Activated gamma-delta T cell treated with Interleukin-2 at 50 U/mL for 16 hours (primary cell): ENCODE measurements around the gene ATP5F1D.

Experiments
- DNase-seq: peaks from one replicate; pipeline ENCODE4 v3.0.0-alpha.2; 2020

ATP5F1D gene

DNA sequence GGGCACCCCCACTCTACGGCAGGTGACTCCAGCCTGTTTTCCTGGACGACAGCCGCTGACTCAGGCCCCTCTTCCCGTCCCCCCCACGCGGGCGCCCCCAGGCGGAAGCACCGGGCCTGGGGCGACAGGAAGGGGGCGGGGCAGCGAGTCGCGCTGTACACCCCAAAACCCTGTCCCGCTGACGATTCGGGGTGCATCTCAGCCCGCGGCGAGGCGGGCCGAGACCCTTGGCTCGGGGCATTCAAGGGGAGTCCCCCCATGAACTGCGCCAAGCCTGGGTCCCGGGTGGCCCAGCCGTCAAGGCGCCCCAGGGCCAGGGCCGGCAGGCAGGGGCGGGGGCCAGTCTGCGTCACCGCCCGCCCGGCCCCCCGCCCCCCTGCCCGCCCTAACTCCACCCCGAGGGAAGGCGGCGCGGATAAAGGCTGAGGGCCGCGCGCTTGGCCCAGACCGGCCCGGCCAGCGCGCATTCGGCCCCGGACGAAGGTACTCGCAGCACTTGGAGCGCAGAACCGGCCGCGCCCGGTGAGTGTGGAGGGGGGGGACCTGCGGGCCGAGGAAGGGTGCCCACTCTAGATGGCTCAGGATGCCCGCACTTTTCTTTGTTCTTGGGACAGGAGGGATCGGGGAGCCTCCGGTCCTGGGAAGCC is 6.7 kb downstream of the ATP5F1D start, which contains the start of gene MIDN:
Gene MIDN (plus strand): TSS at position 445 of the 647 bp plus-strand sequence. CDS start 1,714 bp downstream, outside the sequence.
- peak; percentile 67 for DNase-seq

DNA sequence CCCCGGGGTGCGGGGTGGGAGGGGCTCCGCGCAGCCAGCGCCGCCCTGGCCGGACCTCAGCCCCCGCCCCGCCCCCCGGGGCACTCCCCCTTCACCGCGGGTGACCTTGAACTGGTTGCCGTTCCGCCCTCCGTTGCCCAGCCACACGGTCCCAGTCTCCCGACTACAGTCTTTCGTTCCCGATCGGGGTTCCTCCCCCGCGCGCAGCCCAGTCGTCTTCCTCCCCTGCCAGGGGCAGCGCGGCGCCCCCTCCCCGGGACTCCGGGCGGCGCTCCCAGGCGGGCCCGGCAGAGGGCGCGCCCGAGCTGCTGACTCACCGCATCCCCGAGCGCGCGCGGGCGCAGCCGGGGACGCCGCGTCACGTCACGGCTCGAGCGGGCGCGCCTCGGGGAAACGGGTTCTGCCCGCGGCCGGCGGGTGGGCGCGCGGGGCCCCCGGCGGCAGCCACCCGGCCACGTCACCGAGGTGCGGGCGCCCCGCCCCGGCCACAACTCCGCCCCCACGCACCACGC is 7.3 kb downstream of the ATP5F1D start:
- DNase-seq, result peak; percentile 78

DNA sequence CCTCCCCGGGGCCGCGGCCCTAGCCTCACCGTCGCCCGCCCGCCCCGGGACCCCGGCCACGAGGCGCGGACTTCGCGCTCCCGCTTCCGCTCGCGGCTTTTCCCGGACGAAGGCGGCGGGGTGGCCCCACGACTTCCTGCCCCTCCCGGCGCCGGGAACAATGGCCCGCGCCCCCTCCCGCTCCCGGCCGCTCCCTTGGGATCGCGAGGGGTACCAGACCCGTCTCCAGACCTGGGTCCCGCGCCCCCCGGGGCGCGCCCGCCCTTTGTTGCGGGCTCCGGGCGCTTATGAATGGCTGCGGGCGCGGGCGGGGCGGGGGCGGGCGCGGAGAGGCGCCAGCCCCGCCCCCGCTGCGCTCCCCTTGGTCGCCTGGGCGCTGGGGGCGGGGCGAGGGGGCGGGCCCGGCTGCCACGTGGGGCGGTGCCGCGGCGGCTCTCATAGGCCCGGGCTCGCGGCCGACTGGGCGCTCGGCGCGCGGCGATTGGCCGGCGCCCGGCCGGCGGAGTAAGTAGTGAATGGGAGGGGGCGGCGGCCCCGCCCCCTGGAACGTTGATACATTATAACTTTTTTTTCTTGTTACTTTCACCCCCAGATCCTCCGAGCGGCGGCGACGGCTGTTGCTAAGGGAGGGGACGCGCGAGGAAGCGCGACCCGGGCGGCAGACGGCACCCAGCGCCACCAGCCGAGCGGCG is 7.9 kb downstream of the ATP5F1D start:
- DNase-seq, result peak; percentile 92

DNA sequence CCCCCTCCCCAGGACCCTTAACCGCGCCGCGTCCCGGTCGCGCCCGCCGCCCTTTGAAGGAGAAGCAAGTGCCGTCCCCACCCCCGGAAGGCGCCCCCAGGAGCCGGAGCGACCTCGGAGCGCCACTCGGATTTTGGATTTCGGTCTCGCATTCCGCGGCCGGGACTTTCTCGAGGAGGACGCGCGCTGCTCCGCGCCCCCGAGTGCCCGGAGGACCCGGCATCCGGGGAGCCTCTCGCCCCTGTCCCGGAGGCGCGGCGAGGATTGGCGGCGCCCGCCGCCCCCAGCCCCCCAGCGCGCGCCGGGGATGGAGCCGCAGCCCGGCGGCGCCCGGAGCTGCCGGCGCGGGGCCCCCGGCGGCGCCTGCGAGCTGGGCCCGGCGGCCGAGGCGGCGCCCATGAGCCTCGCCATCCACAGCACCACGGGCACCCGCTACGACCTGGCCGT is 8.5 kb downstream of the ATP5F1D start:
- no peak for DNase-seq

DNA sequence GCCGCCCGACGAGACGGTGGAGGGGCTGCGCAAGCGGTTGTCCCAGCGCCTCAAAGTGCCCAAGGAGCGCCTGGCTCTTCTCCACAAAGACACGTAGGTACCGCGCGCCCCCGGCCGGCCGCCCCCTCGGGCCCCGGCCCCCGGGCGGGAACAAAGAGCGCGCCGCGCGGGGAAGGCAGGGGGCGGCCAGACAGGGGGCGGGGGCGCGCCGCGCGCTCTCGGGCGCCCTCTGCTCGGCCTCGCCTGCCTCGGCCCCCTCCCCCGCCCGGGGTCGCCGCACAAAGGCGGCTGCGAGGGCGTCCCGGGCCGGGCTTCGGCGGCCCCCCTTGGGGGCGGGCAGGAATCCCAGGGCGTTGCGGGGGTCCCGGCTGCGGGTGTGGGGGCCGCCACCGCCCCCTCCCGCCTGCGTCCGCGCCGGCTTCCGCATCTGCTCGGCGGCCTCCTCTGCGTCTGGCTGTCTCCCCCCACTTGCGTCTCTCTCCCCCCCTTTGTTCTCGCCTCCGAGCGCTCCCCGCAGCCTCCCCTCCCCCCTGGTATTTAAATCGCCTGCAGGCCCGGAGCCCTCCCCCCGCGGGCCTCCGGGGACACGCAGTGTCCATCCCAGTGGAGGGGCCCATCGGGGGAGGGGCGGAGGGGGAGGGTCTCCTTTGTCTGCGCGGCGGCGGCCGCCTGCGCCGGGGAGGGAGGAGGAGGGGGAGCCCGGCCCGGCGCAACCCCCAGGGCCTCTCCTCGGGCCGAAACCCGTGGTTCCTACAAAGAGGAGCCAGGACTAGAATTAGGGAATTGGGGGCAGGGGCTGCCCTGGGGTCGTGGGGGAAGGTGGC is 9.1 kb downstream of the ATP5F1D start:
- DNase-seq, result peak; percentile 70

DNA sequence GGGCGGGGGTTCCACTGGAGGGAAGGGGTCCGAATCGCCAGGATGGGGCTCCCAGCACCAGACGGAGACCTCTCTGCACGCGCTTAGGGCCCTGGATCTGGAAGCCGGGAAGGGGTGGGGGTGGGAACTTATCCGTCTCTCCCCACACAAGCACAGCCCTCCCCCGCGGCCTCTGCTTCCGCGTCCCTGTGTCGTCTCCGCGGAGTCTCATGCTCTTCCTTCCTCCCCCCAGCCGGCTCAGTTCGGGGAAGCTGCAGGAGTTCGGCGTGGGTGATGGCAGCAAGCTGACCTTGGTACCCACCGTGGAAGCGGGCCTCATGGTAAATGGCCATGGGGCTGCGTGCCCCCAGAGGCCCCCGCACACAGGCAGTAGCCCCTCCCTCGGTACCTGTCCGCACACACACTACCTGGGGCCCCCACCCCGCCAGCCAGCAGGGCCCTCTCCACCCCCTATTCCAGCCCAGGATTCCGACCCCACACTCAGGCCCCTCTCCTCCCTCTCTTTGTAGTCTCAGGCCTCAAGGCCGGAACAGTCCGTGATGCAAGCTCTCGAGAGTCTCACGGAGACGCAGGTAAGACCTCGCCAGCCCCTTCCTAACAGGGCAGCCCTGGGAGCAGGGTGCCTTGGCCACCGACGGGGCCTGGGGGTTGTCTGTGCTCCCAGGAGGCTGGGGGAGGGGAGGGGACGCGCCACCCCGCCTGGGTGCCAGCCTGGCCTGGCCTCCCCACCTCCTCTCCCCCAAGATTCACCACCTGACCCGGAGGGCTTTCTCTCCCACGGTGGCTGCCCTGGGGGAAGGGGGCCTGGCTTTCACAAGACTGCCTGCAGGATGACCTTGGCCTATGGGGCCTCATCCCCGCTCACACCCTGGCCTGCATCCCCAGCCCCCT is 10.0 kb downstream of the ATP5F1D start:
- peak; percentile 61 for DNase-seq

DNA sequence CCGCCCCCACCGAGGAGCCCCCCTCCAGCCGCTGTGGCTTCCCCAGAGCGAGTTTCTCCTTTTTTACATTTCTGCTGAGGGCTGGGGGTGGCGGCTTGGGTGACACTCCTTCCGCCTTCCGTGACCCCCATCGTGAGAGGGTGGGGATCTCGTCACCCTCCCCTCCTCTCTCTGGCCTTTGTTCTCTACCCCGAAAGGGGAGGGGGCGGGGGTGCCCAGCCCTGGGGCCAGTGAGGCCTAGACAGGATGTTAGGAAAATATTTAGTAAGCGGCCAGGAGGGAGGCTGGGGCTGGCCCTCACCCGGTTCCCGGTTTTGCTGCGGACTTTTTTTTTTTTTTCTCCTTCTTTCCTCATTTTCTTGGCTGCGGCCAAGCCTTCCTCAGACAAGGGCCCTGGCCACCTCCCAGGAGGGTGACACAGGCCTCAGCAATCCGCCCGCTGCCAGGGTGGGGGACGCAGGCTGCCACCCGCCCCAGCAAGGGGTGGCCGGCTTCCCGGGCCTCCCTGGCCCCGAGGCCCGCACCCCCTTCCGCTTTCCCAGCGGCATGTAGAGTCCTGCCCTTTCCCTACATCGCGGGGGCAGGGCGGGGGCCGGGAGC is 10.8 kb downstream of the ATP5F1D start:
- DNase-seq, result peak; percentile 77

DNA sequence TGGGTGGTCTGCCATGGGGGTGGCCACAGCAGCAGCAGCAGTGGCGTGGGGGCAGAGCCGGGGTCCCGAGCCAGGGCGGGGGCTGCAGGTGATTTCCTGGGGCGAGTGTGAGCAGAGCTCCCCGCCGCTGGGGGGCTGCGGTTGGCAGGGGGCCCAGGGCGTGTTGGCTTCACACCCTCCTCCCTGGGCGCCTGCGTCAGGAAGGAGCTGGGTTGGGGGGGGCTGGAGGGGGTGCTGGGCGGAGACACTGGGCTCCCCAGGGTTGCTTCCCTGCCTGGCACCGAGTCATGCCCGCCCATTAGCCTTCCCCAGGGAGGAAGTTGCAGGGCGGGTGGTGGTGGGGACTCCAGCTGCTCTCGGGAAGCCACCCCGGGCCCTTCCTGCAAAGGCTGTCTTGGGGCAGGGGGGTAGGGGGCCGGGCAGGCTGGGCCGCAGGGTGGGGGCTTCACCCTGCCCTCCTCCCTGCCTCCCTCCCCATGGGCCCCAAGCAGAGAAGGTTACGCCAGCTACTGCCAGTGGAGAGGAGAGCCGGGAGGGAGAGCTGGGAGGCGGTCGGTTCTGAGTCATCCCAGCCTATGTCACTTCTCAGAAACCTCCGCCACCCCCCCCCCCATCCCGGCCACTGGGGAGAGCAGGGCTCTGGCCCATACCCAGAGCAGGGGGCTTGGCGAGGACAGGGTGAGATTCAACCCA is 11.4 kb downstream of the ATP5F1D start:
- DNase-seq, result peak; percentile 80

DNA sequence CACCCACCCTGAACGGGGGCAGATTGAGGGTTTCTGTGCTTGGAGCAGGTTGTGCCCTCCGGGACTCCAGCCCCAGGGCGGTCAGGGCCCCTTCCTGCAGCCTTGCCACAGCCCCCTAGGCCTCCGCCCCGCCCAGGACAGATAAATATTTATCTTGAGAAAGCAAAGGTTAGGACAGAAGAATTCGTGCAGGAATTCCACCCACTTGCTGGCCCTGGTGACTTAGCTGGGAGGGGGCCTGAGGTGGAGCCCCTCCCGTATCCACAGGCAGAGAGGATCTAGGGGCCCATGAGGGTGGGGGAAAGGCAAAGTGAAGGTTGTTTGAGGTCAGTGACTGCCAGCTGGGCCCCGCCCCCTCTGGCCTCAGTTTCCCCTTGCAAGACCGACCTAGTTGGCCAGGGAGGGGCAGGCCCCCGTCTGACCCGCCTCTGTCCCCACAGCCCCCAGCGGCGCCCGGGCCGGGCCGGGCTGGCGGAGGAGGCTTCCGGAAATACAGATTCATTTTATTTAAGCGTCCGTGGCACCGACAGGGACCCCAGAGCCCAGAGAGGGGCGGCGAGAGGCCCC is 12.0 kb downstream of the ATP5F1D start:
- no peak for DNase-seq

DNA sequence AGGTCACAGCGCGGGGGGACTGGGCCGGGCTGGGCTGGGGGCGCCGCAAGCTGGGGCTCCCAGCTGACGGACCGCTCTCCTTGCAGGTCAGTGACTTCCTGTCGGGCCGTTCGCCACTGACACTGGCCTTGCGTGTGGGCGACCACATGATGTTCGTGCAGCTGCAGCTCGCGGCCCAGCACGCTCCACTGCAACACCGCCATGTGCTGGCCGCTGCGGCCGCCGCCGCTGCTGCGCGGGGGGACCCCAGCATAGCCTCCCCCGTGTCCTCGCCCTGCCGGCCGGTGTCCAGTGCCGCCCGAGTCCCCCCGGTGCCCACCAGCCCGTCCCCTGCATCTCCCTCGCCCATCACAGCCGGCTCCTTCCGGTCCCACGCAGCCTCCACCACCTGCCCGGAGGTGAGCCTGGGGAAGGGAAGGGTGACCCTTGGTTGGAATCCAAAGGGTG is 12.6 kb downstream of the ATP5F1D start:
- DNase-seq, result no peak

DNA sequence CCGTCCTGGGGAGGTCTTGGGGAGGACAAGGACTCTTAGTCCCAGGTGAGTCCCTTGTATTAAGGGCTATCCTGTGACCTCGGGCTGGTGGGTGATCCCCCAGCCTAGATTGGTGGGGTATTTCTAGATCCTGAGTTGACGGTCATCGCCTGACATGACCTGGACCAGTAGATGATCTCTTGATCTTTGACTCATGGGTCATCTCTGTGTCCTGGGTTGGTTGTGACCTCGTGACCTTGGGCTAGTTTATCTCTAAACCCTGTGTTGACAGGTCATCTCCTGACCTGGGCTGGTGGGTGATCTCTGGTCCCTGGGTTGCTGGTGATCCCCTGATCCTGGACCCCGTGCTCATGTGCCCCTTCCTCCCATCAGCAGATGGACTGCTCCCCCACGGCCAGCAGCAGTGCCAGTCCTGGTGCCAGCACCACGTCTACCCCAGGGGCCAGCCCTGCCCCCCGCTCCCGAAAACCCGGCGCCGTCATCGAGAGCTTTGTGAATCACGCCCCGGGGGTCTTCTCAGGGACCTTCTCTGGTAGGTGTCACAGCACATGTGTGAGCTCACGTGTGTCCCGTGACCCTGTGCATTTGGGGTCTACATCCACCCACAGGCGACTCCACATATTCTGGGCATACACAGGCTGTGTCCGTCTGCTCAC is 13.1 kb downstream of the ATP5F1D start:
- no peak for DNase-seq

DNA sequence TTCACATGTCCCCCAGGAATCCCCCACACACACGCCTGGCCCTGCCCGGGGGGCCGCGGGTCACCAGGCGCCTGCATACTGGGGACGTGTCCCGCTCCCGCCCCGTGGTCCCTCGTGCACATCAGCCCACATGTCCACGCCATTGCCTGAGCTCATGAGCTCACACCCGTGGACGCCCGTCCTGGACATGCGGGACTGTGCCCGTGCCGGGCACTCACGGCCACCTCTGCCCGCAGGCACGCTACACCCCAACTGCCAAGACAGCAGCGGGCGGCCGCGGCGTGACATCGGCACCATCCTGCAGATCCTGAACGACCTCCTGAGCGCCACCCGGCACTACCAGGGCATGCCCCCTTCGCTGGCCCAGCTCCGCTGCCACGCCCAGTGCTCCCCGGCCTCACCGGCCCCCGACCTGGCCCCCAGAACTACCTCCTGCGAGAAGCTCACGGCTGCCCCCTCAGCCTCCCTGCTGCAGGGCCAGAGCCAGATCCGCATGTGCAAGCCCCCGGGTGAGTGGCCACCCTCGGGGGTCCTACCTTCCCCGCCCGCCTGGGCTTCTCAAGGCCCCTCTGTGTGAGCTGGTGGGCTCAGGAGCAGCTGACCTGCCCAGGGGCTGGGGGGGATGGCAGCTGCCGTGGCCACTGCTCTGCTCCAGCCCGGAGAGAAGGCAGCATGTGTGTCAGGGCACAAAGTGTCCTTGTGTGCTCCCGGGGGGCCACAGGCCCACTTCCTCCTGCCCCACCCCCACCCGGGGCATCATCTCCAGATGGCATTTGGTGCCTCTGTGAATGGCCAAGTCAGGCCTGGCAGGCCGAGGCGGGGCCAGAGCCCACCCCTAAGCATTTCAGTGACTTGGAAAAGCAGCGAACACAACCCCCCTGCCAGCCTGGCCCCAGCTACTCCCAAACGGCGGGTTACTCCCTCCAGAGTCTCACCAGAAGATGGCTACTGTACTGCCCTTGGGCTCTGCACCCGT is 13.9 kb downstream of the ATP5F1D start:
- no peak for DNase-seq

DNA sequence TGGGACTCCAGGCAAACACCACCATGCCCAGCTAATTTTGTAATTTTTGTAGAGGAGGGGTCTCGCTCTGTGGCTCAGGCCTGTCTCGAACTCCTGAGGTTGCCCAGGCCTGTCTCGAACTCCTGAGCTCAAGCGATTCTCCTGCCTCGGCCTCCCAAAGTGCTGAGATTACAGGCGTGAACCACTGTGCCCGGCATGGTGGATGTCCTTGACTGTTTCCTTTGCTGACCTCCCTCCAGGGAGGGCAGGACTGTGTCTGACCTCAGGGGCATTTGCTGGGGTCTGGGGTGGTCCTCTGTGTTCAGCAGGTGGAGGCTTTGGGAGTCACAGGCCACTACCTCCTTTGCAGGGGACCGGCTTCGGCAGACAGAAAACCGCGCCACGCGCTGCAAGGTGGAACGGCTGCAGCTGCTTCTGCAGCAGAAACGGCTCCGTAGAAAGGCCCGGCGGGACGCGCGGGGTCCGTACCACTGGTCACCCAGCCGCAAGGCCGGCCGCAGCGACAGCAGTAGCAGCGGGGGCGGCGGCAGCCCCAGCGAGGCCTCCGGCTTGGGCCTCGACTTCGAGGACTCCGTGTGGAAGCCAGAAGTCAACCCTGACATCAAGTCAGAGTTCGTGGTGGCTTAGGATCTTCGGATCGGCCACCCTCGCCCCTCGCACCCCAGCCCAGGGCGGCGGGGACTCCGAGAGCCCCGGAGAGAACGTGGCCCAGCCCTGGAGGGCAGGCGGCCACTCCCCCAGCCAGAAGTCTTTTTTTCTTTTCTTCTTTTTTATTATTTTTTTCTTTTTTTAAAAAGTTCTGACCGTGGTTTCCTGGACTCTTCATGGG is 15.3 kb downstream of the ATP5F1D start:
- no peak for DNase-seq

DNA sequence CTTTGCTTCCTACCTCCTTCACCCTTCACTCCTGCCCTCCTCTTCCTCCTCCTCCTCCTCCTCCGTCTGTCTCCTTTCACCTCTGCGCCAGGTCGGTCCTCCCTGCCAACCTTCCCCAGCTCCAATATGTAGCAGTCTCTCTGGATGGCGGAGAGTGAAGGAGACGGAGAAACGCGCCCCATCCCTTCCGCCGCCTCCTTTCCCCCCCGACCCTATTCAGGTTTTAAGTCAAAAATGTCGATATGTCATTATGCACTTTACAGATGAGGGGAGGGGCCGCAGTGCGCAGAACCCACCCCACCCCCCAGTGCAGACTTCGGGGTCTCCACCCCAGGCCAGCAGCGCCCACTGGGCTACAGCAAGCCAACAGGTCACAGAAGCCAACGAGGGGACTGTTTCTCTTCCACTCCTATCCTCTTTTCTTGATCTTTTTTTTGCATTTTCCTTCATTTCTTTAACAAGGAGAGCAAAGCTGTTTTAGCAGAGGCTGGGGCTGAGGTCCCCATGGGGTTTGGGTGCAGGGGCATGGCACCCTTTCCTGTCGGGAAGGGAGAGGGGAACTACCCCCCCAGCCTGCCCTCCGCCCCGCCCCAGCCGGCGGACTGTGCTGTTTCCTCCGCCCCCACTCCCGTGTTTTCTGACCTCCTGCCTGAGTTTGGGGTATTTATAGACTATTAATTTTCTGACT is 16.1 kb downstream of the ATP5F1D start:
- no peak for DNase-seq

DNA sequence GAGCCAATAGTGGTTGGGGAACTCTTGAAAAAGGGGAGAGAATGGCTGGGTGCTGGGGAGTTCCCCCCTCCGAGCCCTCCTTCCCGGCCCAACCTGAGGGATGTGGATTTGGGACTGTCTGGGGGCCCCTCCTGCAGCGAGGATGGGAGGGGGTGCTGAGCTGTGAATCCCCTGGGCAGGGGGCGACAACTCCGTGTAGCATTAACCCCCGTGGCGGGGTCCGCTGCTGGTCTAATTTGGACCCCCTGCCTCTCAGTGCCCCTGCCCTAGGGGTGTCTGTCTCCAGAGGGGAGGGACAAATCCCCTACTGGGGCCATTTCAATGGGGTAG is 16.6 kb downstream of the ATP5F1D start:
- no peak for DNase-seq

DNA sequence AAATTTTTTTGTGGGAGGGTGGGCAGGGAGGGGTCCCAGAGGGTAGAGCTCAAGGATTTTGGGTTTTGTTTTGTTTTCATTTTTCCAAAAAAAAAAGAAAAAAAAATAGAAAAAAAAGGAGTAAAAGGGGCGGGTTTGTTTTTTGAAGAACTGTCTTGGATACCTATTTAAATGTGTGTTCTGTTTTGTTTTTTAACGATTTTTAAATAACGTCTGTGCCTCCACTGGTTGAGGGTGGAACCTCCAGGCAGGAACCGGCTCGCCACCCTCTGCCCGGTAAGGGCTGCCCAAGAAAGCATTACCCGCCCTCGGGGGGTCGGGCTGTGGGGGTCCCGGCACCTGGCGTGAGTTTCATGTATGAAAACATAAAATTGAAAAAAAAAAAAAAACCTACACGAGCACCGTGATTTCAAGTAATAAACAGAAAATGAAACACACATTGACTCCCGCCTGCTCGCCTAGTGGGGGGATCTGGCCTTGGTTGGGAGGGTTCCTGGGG is 17.2 kb downstream of the ATP5F1D start:
- no peak for DNase-seq

DNA sequence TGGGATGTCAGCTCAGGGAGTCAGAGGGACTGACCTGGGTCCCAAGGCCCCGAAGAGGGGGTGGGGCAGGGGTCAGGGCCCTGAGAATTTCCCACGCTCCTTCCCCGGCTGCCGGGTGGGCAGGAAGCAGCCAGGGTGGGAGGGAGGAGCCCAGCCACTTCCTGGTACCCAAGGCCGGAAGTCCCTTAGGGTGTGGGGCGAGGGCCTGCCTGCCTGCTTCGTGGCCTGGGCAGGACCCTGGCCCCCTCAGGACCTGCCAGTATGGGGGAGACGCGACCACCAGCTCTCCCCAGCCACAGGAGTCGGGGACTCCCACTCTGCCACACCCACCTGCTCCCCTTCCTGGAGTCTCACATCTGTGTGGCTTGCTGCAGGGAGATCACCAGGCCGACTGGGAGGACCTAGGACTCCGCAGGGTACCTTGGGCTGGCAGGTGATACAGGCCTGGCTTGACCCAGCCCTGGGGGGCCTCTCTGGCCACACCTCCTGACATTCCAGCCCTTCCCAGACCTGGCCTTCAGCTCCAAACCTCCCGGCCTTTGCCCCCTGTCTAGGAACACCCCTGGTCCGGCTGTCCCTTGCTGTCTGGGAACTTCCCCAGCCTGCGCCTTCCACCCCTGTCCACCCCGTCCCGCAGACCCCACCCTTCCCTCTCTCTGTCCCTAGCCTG is 17.8 kb downstream of the ATP5F1D start:
- DNase-seq, result peak; percentile 74
